HEK293 (cell line): Measurements from ENCODE around the gene CHST5.
"Not testable (repeated sequence)": the region's sequence is repeated elsewhere in the genome, so short reads cannot be mapped to it uniquely, and the experiment has no call there.

Experiments
- CTCF ChIA-PET: fragments of 350-600 bp; formaldehyde crosslinking; extraction: SDS; loops from one replicate; lab custom pipeline; 2021; ENCODE audit warnings: antibody characterized with exemption; lab: Yijun Ruan, JAX
- POLR2A ChIA-PET: fragments of 300-600 bp; formaldehyde crosslinking; extraction: SDS; loops from one replicate; lab custom pipeline; 2020; ENCODE audit warnings: antibody characterized with exemption, inconsistent platforms; lab: Yijun Ruan, JAX
- H3K27ac ChIP-seq: fragments of 200-500 bp; sonication (Bioruptor generic); 2 replicates; pipeline ENCODE4 v1.5.1; 2014; ENCODE audit warnings: low read depth, low read length, control low read depth, inconsistent platforms; ENCODE audit errors: extremely low read depth
- H3K36me3 ChIP-seq, 2 experiments: fragments of 200-500 bp in 1 of 2; sonication (Bioruptor generic) in 1 of 2; 1 replicate in 1 of 2; 2 replicates in 1 of 2; pipeline ENCODE4 v1.5.1; 2014 to 2017; ENCODE audit warnings: inconsistent platforms in 2 of 2, low read length in 2 of 2; ENCODE audit not compliant: control insufficient read depth in 2 of 2, insufficient read depth in 1 of 2
- H3K4me1 ChIP-seq: fragments of 200-500 bp; sonication (Bioruptor generic); 2 replicates; pipeline ENCODE4 v1.5.1; 2014; ENCODE audit warnings: mild to moderate bottlenecking, low read length, inconsistent platforms; ENCODE audit not compliant: control insufficient read depth, insufficient read depth
- H3K4me3 ChIP-seq: 2 replicates; pipeline ENCODE4 v1.5.1; 2011; ENCODE audit warnings: low read depth, mild to moderate bottlenecking, control low read depth, low read length, moderate library complexity
- H3K9me3 ChIP-seq: fragments of 200-500 bp; sonication (Bioruptor generic); 2 replicates; pipeline ENCODE4 v1.5.1; 2014; ENCODE audit warnings: low read depth, low read length, inconsistent platforms; ENCODE audit not compliant: control insufficient read depth, insufficient read depth
- EGR2 ChIP-seq: fragments of 450-650 bp; formaldehyde crosslinking; IDR thresholded peaks from 2 replicates; pipeline ENCODE4 v1.5.1; 2016; ENCODE audit warnings: low read depth, missing biosample characterization, missing genetic modification characterization
- SCRT1 ChIP-seq: fragments of 450-650 bp; formaldehyde crosslinking; IDR thresholded peaks from 2 replicates; pipeline ENCODE4 v1.5.1; 2016; ENCODE audit warnings: missing biosample characterization, missing genetic modification characterization, borderline replicate concordance
- ZEB2 ChIP-seq: fragments of 450-650 bp; formaldehyde crosslinking; IDR thresholded peaks from 2 replicates; pipeline ENCODE4 v1.5.1; 2016; ENCODE audit warnings: missing biosample characterization, missing genetic modification characterization
- ZFHX2 ChIP-seq: fragments of 450-650 bp; formaldehyde crosslinking; conservative IDR thresholded peaks from 2 replicates; pipeline ENCODE4 v1.5.1; 2016; ENCODE audit warnings: missing biosample characterization, missing genetic modification characterization
- ZNF223 ChIP-seq: fragments of 450-650 bp; formaldehyde crosslinking; IDR thresholded peaks from 2 replicates; pipeline ENCODE4 v1.5.1; 2016; ENCODE audit warnings: missing biosample characterization, missing genetic modification characterization
- ZNF248 ChIP-seq: fragments of 450-650 bp; formaldehyde crosslinking; IDR thresholded peaks from 2 replicates; pipeline ENCODE4 v1.5.1; 2017; ENCODE audit warnings: missing biosample characterization, missing genetic modification characterization
- ZNF394 ChIP-seq: fragments of 450-650 bp; formaldehyde crosslinking; IDR thresholded peaks from 2 replicates; pipeline ENCODE4 v1.5.1; 2016; ENCODE audit warnings: missing biosample characterization, missing genetic modification characterization, mild to moderate bottlenecking, moderate library complexity, borderline replicate concordance
- ZNF416 ChIP-seq: fragments of 450-650 bp; formaldehyde crosslinking; IDR thresholded peaks from 2 replicates; pipeline ENCODE4 v1.5.1; 2016; ENCODE audit warnings: missing biosample characterization, missing genetic modification characterization
- ZNF561 ChIP-seq: fragments of 450-650 bp; IDR thresholded peaks from 2 replicates; pipeline ENCODE4 v1.5.1; 2018; ENCODE audit warnings: missing biosample characterization, missing genetic modification characterization, borderline replicate concordance
- ZNF654 ChIP-seq: fragments of 450-650 bp; formaldehyde crosslinking; IDR thresholded peaks from 2 replicates; pipeline ENCODE4 v1.5.1; 2016; ENCODE audit warnings: low read depth, missing biosample characterization, missing genetic modification characterization
- ZNF76 ChIP-seq: fragments of 450-650 bp; formaldehyde crosslinking; IDR thresholded peaks from 2 replicates; pipeline ENCODE4; 2016; ENCODE audit warnings: low read depth, missing biosample characterization, missing genetic modification characterization, borderline replicate concordance
- ZNF837 ChIP-seq: fragments of 450-650 bp; formaldehyde crosslinking; IDR thresholded peaks from 2 replicates; pipeline ENCODE4 v1.5.1; 2016; ENCODE audit warnings: missing biosample characterization, missing genetic modification characterization
- ZSCAN16 ChIP-seq: fragments of 450-650 bp; formaldehyde crosslinking; IDR thresholded peaks from 2 replicates; pipeline ENCODE4 v1.5.1; 2016; ENCODE audit warnings: missing biosample characterization, missing genetic modification characterization
- TF ChIP-seq, protein P1 (sequence below): fragments of 450-650 bp; formaldehyde crosslinking; IDR thresholded peaks from 2 replicates; pipeline ENCODE4 v1.5.1; 2017; ENCODE audit warnings: missing biosample characterization, missing genetic modification characterization
- TF ChIP-seq, protein P2 (sequence below): fragments of 450-650 bp; formaldehyde crosslinking; IDR thresholded peaks from 2 replicates; pipeline ENCODE4 v1.5.0; 2017; ENCODE audit warnings: missing biosample characterization, missing genetic modification characterization, borderline replicate concordance

Gene CHST5

DNA sequence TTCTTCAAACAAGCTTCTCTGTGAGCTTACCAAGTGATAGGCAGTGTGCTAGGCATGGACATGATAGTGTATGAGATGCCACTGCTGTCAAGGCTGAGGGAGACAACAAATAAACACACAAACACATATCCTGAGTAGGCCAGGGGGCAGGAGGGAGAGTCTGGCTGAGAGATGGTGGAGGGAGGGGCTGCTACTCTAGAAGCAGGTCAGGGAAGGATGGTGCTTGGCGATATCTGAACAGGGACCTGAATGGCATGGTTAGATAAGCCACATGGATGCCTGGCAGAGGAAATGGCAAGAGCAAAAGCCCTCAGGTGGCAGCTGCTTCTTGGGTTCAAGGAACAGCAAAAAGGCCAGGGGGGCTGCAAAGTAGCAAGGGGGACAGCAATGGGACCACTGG, 32.1 kb downstream of the CHST5 start:
- H3K4me3 ChIP-seq = no peak overlapping the region
- POLR2A ChIA-PET = no interaction called here
- no peak overlapping the region for H3K27ac ChIP-seq
- no peaks in the 10 kb centered on the region for H3K4me1 ChIP-seq
- H3K36me3 ChIP-seq = no peaks in the 10 kb centered on the region
- H3K9me3 ChIP-seq = no peaks in the 10 kb centered on the region
- CTCF ChIA-PET = interaction anchor here (0.7 to 2.5 kb wide), 4 partner anchors 11 to 31 kb away, joined by 3 to 14 read pairs (median 3); no protein-coding TSS in a partner anchor
- TF ChIP-seq ZNF654 (tag by site-specific recombination) = no peak
- no peak for TF ChIP-seq ZNF394 (tag by site-specific recombination)
- no peak for TF ChIP-seq EGR2 (tag by site-specific recombination)
- no peak for TF ChIP-seq ZNF76 (tag by site-specific recombination)

DNA sequence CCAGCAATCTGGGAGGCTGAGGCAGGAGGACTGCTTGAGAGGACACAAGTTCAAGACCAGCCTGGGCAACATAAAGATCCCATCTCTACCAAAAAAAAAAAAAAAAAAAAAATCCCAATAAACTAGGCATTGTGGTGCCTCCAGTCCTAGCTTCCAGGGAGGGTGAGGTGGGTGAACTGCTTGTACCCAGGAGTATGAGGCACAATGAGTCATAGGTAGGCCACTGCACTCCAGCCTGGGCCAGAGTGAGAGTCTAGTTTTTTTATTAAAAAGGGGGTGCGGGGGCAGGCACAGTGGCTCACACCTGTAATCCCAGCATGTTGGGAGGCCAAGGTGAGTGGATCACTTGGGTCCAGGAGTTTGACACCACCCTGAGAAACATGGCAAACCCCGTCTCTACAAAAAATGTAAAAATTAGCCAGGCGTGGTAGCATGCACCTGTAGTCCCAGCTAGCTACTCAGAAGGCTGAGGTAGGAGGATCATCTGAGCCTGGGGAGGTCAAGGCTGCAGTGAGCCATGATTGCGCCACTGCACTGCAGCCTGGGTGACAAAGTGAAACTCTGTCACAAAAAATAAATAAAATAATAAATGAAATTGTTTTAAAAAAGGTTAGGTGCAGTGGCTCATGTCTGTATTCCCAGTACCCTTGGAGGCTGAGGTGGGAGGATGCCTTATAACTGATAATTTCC, 32.8 kb downstream of the CHST5 start:
- Histone ChIP-seq H3K27ac (no peak overlapping the region), H3K4me1 (peaks cover 5% of the 10 kb centered on the region), H3K36me3 (no peaks in the 10 kb centered on the region), H3K4me3 (no peak overlapping the region), H3K9me3 (no peaks in the 10 kb centered on the region)
- TF ChIP-seq ZEB2 = no peak
- no peak for TF ChIP-seq ZNF837 (tag by site-specific recombination)
- TF ChIP-seq, protein P1, sequence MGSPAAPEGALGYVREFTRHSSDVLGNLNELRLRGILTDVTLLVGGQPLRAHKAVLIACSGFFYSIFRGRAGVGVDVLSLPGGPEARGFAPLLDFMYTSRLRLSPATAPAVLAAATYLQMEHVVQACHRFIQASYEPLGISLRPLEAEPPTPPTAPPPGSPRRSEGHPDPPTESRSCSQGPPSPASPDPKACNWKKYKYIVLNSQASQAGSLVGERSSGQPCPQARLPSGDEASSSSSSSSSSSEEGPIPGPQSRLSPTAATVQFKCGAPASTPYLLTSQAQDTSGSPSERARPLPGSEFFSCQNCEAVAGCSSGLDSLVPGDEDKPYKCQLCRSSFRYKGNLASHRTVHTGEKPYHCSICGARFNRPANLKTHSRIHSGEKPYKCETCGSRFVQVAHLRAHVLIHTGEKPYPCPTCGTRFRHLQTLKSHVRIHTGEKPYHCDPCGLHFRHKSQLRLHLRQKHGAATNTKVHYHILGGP (tag by site-specific recombination) = no peak
- no peak for TF ChIP-seq ZFHX2 (tag by site-specific recombination)
- no peak for TF ChIP-seq ZNF561 (tag by site-specific recombination)
- no peak for TF ChIP-seq ZNF416 (tag by site-specific recombination)
- TF ChIP-seq ZSCAN16 (tag by site-specific recombination) = no peak
- no peak for TF ChIP-seq EGR2 (tag by site-specific recombination)
- TF ChIP-seq SCRT1 (tag by site-specific recombination) = no peak
- TF ChIP-seq, protein P2, sequence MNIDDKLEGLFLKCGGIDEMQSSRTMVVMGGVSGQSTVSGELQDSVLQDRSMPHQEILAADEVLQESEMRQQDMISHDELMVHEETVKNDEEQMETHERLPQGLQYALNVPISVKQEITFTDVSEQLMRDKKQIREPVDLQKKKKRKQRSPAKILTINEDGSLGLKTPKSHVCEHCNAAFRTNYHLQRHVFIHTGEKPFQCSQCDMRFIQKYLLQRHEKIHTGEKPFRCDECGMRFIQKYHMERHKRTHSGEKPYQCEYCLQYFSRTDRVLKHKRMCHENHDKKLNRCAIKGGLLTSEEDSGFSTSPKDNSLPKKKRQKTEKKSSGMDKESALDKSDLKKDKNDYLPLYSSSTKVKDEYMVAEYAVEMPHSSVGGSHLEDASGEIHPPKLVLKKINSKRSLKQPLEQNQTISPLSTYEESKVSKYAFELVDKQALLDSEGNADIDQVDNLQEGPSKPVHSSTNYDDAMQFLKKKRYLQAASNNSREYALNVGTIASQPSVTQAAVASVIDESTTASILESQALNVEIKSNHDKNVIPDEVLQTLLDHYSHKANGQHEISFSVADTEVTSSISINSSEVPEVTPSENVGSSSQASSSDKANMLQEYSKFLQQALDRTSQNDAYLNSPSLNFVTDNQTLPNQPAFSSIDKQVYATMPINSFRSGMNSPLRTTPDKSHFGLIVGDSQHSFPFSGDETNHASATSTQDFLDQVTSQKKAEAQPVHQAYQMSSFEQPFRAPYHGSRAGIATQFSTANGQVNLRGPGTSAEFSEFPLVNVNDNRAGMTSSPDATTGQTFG (tag by site-specific recombination) = no peak
- no peak for TF ChIP-seq ZNF223 (tag by site-specific recombination)
- no peak for TF ChIP-seq ZNF248
- ChIA-PET CTCF (interaction anchor here (0.7 to 2.5 kb wide), 5 partner anchors 12 to 418 kb away, joined by 3 to 14 read pairs (median 3); no protein-coding TSS in a partner anchor), POLR2A (interaction anchor here (0.6 kb wide), 1 partner anchor 308 kb away, joined by 3 read pairs; no protein-coding TSS in a partner anchor)

DNA sequence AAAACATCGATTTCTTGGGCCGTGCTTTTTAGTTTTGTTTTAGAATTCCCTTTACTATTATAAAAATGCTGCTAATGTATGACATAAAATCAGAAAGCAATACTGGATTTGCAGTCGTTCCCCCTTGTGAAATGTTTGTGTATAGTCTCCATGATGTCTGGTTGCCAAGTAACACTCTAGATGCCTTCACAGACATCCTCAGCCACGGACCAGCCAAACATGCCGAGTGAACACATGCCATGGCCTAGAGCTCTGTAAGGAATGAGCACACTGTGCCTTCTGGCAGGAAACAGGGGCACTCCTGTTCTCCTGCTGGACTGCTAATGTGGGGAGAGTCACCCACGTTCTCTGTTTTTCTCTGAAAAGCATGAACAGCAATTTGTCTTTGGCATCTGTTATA, 34.1 kb downstream of the CHST5 start:
- H3K4me1 ChIP-seq = peaks cover 13% of the 10 kb centered on the region
- POLR2A ChIA-PET, H3K9me3 ChIP-seq, H3K36me3 ChIP-seq, H3K4me3 ChIP-seq, H3K27ac ChIP-seq: not testable (repeated sequence)
- CTCF ChIA-PET = interaction anchor here (0.7 to 1.2 kb wide), 2 partner anchors 15 to 30 kb away, joined by 3 to 5 read pairs; no protein-coding TSS in a partner anchor
